H9 (cell line): ENCODE data around the gene ALOX5. TPM values are rescaled to one million over a fixed set of nuclear protein-coding genes. Genes with fewer than 3 reads are reported as not detected.

Experiments
- DNase-seq: peaks from one replicate; pipeline ENCODE4 v3.0.0-alpha.2; 2017
- H2AFZ ChIP-seq: one replicate; pipeline ENCODE4 v1.6.1; 2013; ENCODE audit warnings: mild to moderate bottlenecking, low read length, control low read depth, moderate library complexity
- H2AK5ac ChIP-seq: 2 replicates; pipeline ENCODE4 v1.6.1; 2013; ENCODE audit warnings: low read length, control low read depth, mixed read lengths; ENCODE audit not compliant: insufficient read length
- H2BK120ac ChIP-seq: one replicate; pipeline ENCODE4 v1.6.1; 2013; ENCODE audit warnings: low read depth, mild to moderate bottlenecking, low read length, control low read depth, inconsistent platforms; ENCODE audit not compliant: poor library complexity, severe bottlenecking
- H2BK12ac ChIP-seq: 2 replicates; pipeline ENCODE4 v1.6.1; 2013; ENCODE audit warnings: low read length, control low read depth, mixed read lengths, low read depth; ENCODE audit not compliant: insufficient read length
- H2BK15ac ChIP-seq: 2 replicates; pipeline ENCODE4 v1.6.1; 2013; ENCODE audit warnings: low read depth, low read length, control low read depth
- H2BK20ac ChIP-seq: one replicate; pipeline ENCODE4 v1.6.1; 2013; ENCODE audit warnings: low read depth, mild to moderate bottlenecking, low read length, control low read depth, inconsistent platforms; ENCODE audit not compliant: poor library complexity, severe bottlenecking
- H2BK5ac ChIP-seq: 2 replicates; pipeline ENCODE4 v1.6.1; 2013; ENCODE audit warnings: low read length, control low read depth, mixed read lengths; ENCODE audit not compliant: insufficient read length
- H3K14ac ChIP-seq: 2 replicates; pipeline ENCODE4 v1.6.1; 2013; ENCODE audit warnings: low read length, control low read depth; ENCODE audit not compliant: insufficient read depth
- H3K18ac ChIP-seq: 2 replicates; pipeline ENCODE4 v1.6.1; 2013; ENCODE audit warnings: low read depth, mild to moderate bottlenecking, mixed read lengths, low read length, control low read depth; ENCODE audit not compliant: insufficient read length
- H3K23ac ChIP-seq: 2 replicates; pipeline ENCODE4 v1.6.1; 2013; ENCODE audit warnings: low read length, control low read depth, mixed read lengths, low read depth; ENCODE audit not compliant: insufficient read length
- H3K23me2 ChIP-seq: 2 replicates; pipeline ENCODE4 v1.6.1; 2013; ENCODE audit warnings: low read depth, mild to moderate bottlenecking, mixed read lengths, low read length, control low read depth; ENCODE audit not compliant: insufficient read length, poor library complexity, severe bottlenecking
- H3K27ac ChIP-seq: 2 replicates; pipeline ENCODE4 v1.5.1; 2013; ENCODE audit warnings: low read length, control low read depth, mixed read lengths, low read depth; ENCODE audit not compliant: insufficient read length
- H3K27me3 ChIP-seq: 2 replicates; pipeline ENCODE4 v1.6.1; 2013; ENCODE audit warnings: low read length, control low read depth, inconsistent platforms; ENCODE audit not compliant: insufficient read depth
- H3K4ac ChIP-seq: 2 replicates; pipeline ENCODE4 v1.6.1; 2013; ENCODE audit warnings: low read depth, mild to moderate bottlenecking, control low read depth, inconsistent platforms, low read length, moderate library complexity
- H3K4me1 ChIP-seq: 2 replicates; pipeline ENCODE4 v1.6.1; 2013; ENCODE audit warnings: low read length, control low read depth, inconsistent platforms; ENCODE audit not compliant: insufficient read depth
- H3K4me2 ChIP-seq: 2 replicates; pipeline ENCODE4 v1.6.1; 2013; ENCODE audit warnings: low read length, control low read depth, mixed read lengths; ENCODE audit not compliant: insufficient read length, insufficient read depth
- H3K56ac ChIP-seq: 2 replicates; pipeline ENCODE4 v1.6.1; 2013; ENCODE audit warnings: low read depth, mild to moderate bottlenecking, mixed read lengths, low read length, control low read depth; ENCODE audit not compliant: insufficient read length
- H3K79me1 ChIP-seq: 2 replicates; pipeline ENCODE4 v1.6.1; 2013; ENCODE audit warnings: low read depth, mild to moderate bottlenecking, moderate library complexity, low read length, control low read depth, inconsistent platforms; ENCODE audit not compliant: insufficient read depth, poor library complexity, severe bottlenecking
- H3K79me2 ChIP-seq: 2 replicates; pipeline ENCODE4 v1.6.1; 2013; ENCODE audit warnings: low read length, control low read depth, inconsistent platforms; ENCODE audit not compliant: insufficient read depth
- H3K9ac ChIP-seq: 2 replicates; pipeline ENCODE4 v1.6.1; 2013; ENCODE audit warnings: low read length, control low read depth, mixed read lengths; ENCODE audit not compliant: insufficient read length; ENCODE audit errors: extremely low read depth
- H3K9me3 ChIP-seq: one replicate; pipeline ENCODE4 v1.6.1; 2013; ENCODE audit warnings: low read depth, low read length, inconsistent platforms; ENCODE audit not compliant: control insufficient read depth
- H3T11ph ChIP-seq: one replicate; pipeline ENCODE4 v1.6.1; 2013; ENCODE audit warnings: mild to moderate bottlenecking, low read length, control low read depth, inconsistent platforms
- H4K20me1 ChIP-seq: one replicate; pipeline ENCODE4 v1.6.1; 2013; ENCODE audit not compliant: control insufficient read depth, insufficient read length, insufficient read depth
- H4K5ac ChIP-seq: 2 replicates; pipeline ENCODE4 v1.6.1; 2013; ENCODE audit warnings: low read depth, mild to moderate bottlenecking, mixed read lengths, low read length, control low read depth; ENCODE audit not compliant: insufficient read length
- H4K8ac ChIP-seq: replicated peaks from 2 replicates; pipeline ENCODE4 v1.6.1; 2013; ENCODE audit warnings: low read length, control low read depth, mixed read lengths, low read depth; ENCODE audit not compliant: insufficient read length
- H4K91ac ChIP-seq: 2 replicates; pipeline ENCODE4 v1.6.1; 2013; ENCODE audit warnings: low read depth, mild to moderate bottlenecking, moderate library complexity, mixed read lengths, low read length, control low read depth; ENCODE audit not compliant: insufficient read length
- H3K27ac Mint-ChIP-seq, 3 experiments: 2 replicates in 2 of 3; 3 replicates in 1 of 3; pipeline ENCODE4 v1.8.0; 2020 to 2021; ENCODE audit warnings: mixed read lengths in 3 of 3, mild to moderate bottlenecking in 1 of 3, moderate library complexity in 1 of 3
- H3K27me3 Mint-ChIP-seq: 2 replicates; pipeline ENCODE4 v1.8.0; 2021; ENCODE audit warnings: low read depth, mild to moderate bottlenecking, moderate library complexity, mixed read lengths
- H3K36me3 Mint-ChIP-seq, 3 experiments: 2 replicates in 2 of 3; 3 replicates in 1 of 3; pipeline ENCODE4 v1.8.0; 2020 to 2021; ENCODE audit warnings: low read depth in 3 of 3, mixed read lengths in 3 of 3; ENCODE audit not compliant: insufficient read depth in 1 of 3
- H3K4me1 Mint-ChIP-seq, 2 experiments: 2 replicates each; pipeline ENCODE4 v1.8.0; 2020; ENCODE audit warnings: mixed read lengths in 2 of 2
- H3K4me3 Mint-ChIP-seq, 2 experiments: 2 replicates in 1 of 2; 3 replicates in 1 of 2; pipeline ENCODE4 v1.8.0; 2020 to 2021; ENCODE audit warnings: mild to moderate bottlenecking in 2 of 2, mixed read lengths in 2 of 2, moderate library complexity in 1 of 2
- H3K9me3 Mint-ChIP-seq, 2 experiments: 2 replicates in 1 of 2; 3 replicates in 1 of 2; pipeline ENCODE4 v1.8.0; 2020; ENCODE audit warnings: mild to moderate bottlenecking in 2 of 2, mixed read lengths in 2 of 2, moderate library complexity in 1 of 2
- WGBS: extraction: QIAGEN DNeasy Blood & Tissue Kit; methylation state at CpG from one replicate; pipeline ENCODE4 v1.1.7; 2013; ENCODE audit warnings: missing lambda C conversion rate, low lambda C conversion rate, mixed read lengths; ENCODE audit not compliant: insufficient read length; ENCODE audit errors: extremely low coverage; 5-methylcytosine and 5-hydroxymethylcytosine counted together
- total RNA-seq: library from RNA; stranded (reverse); gene quantifications from 2 replicates; pipeline ENCODE4 v1.2.1, GENCODE V29; 2021
- TF ChIP-seq, protein P1 (sequence below): fragments of 200-600 bp; sonication (generic); conservative IDR thresholded peaks from 3 replicates; pipeline ENCODE4 v1.8.0; 2021; ENCODE audit warnings: antibody characterized with exemption, mild to moderate bottlenecking

ALOX5 gene
- total RNA-seq, 1 experiment from 2014 or later = 3.7 TPM

- DNase-seq = no peak
- H3K23ac ChIP-seq = no peak overlapping the region
- no peak overlapping the region for H3K18ac ChIP-seq
- no peak overlapping the region for H3T11ph ChIP-seq
- no peak overlapping the region for H3K27ac ChIP-seq
- TF ChIP-seq, protein P1, sequence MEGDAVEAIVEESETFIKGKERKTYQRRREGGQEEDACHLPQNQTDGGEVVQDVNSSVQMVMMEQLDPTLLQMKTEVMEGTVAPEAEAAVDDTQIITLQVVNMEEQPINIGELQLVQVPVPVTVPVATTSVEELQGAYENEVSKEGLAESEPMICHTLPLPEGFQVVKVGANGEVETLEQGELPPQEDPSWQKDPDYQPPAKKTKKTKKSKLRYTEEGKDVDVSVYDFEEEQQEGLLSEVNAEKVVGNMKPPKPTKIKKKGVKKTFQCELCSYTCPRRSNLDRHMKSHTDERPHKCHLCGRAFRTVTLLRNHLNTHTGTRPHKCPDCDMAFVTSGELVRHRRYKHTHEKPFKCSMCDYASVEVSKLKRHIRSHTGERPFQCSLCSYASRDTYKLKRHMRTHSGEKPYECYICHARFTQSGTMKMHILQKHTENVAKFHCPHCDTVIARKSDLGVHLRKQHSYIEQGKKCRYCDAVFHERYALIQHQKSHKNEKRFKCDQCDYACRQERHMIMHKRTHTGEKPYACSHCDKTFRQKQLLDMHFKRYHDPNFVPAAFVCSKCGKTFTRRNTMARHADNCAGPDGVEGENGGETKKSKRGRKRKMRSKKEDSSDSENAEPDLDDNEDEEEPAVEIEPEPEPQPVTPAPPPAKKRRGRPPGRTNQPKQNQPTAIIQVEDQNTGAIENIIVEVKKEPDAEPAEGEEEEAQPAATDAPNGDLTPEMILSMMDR = no peak
- H2BK20ac ChIP-seq = no peak overlapping the region
- H3K27ac Mint-ChIP-seq = no peak overlapping the region; a peak in 1 of 7 replicates
- peaks cover 0 to 3% (median 0%) of the 10 kb centered on the region in 3 experiments; a peak in 1 of 7 replicates for H3K36me3 Mint-ChIP-seq
- H3K56ac ChIP-seq = no peak overlapping the region
- H2BK120ac ChIP-seq = no peak overlapping the region
- H3K79me1 ChIP-seq = no peaks in the 10 kb centered on the region
- H4K8ac ChIP-seq = no peak overlapping the region
- H3K23me2 ChIP-seq = no peaks in the 10 kb centered on the region
- H3K79me2 ChIP-seq = no peaks in the 10 kb centered on the region
- H2BK15ac ChIP-seq = no peak overlapping the region
- H3K4me3 Mint-ChIP-seq = no peak overlapping the region
- H3K4me2 ChIP-seq = no peak overlapping the region
- no peaks in the 10 kb centered on the region for H3K4me1 ChIP-seq
- peaks cover 0 to 3% of the 10 kb centered on the region in 2 experiments; a peak in 2 of 5 replicates for H3K9me3 Mint-ChIP-seq
- H3K14ac ChIP-seq = no peak overlapping the region
- H3K27me3 ChIP-seq = no peaks in the 10 kb centered on the region
- WGBS = no CpG with 5 or more reads among the region's 17 CpGs
- no peak overlapping the region for H2AFZ ChIP-seq
- H3K9ac ChIP-seq = no peak overlapping the region
- no peak overlapping the region for H2BK5ac ChIP-seq
- H3K4ac ChIP-seq = no peak overlapping the region
- no peak overlapping the region for H4K5ac ChIP-seq
- peaks cover 4% of the 10 kb centered on the region for H3K27me3 Mint-ChIP-seq
- no peaks in the 10 kb centered on the region for H3K9me3 ChIP-seq
- H2BK12ac ChIP-seq = no peak overlapping the region
- no peak overlapping the region for H2AK5ac ChIP-seq
- H4K91ac ChIP-seq = no peak overlapping the region
- H4K20me1 ChIP-seq = no peaks in the 10 kb centered on the region
- H3K4me1 Mint-ChIP-seq = peaks cover 4% of the 10 kb centered on the region in 2 experiments; a peak in 3 of 4 replicates
These were observed 8.6 kb downstream of the ALOX5 start for GRCh38 chr10:45382591-45382990.
